SW 1271 (cell line): ENCODE results near the gene NCKAP5.

Source experiments
- DNase-seq, 2 experiments: peaks; one replicate each; lab custom pipeline; 2025; lab: John Stamatoyannopoulos, UW

NCKAP5 gene

GRCh38 chr2:133458280-133458679 is 110.0 kb downstream of the NCKAP5 start:
- DNase-seq, result no peak

GRCh38 chr2:133457861-133458260 is 110.4 kb downstream of the NCKAP5 start:
- DNase-seq, result no peak

- no peak for DNase-seq
Measured at GRCh38 chr2:133456971-133457370, 111.3 kb downstream of the NCKAP5 start.

- DNase-seq, result no peak
Measured at GRCh38 chr2:133456156-133456555, 112.1 kb downstream of the NCKAP5 start.

- DNase-seq, result no peak
Measured at GRCh38 chr2:133453032-133453431, 115.2 kb downstream of the NCKAP5 start.

- no peak for DNase-seq
Measured at GRCh38 chr2:133452583-133452982, 115.7 kb downstream of the NCKAP5 start.

GRCh38 chr2:133452146-133452545 is 116.1 kb downstream of the NCKAP5 start:
- no peak for DNase-seq

GRCh38 chr2:133448195-133448594 is 120.1 kb downstream of the NCKAP5 start:
- DNase-seq, result no peak

GRCh38 chr2:133447303-133447702 is 121.0 kb downstream of the NCKAP5 start:
- no peak for DNase-seq

- DNase-seq, result no peak
Measured at GRCh38 chr2:133444465-133444864, 123.8 kb downstream of the NCKAP5 start.

- DNase-seq, result no peak
Measured at GRCh38 chr2:133442393-133442792, 125.9 kb downstream of the NCKAP5 start.

- DNase-seq, result no peak
Measured at GRCh38 chr2:133439565-133439920, 128.7 kb downstream of the NCKAP5 start.

- DNase-seq, result no peak
Measured at GRCh38 chr2:133438848-133439564, 129.3 kb downstream of the NCKAP5 start.

- no peak for DNase-seq
Measured at GRCh38 chr2:133438026-133438425, 130.2 kb downstream of the NCKAP5 start.

- no peak for DNase-seq
Measured at GRCh38 chr2:133437492-133437891, 130.8 kb downstream of the NCKAP5 start.

GRCh38 chr2:133434959-133435668 is 133.1 kb downstream of the NCKAP5 start:
- no peak for DNase-seq

GRCh38 chr2:133433455-133434451 is 134.5 kb downstream of the NCKAP5 start:
- DNase-seq, result no peak

GRCh38 chr2:133432778-133433177 is 135.5 kb downstream of the NCKAP5 start:
- DNase-seq, result no peak

- no peak for DNase-seq
Measured at GRCh38 chr2:133431289-133431688, 137.0 kb downstream of the NCKAP5 start.

GRCh38 chr2:133426791-133427190 is 141.5 kb downstream of the NCKAP5 start:
- DNase-seq, result no peak

- no peak for DNase-seq
Measured at GRCh38 chr2:133425612-133426011, 142.7 kb downstream of the NCKAP5 start.

- no peak for DNase-seq
Measured at GRCh38 chr2:133424876-133425275, 143.4 kb downstream of the NCKAP5 start.
